MCF 10A (cell line): Measurements from ENCODE around the gene HS2ST1. TPM values are rescaled to one million over a fixed set of nuclear protein-coding genes. Genes with fewer than 3 reads are reported as not detected.

Experiments
- BruUV-seq: library from RNA; stranded (reverse); fragments of 400-500 nt; replicated peaks from 2 replicates; lab custom pipeline; 2021; lab: Mats Ljungman, UMichigan
- CTCF ChIA-PET: fragments of 300-600 bp; sonication (Branson Sonifier 250); formaldehyde crosslinking; extraction: SDS; loops from one replicate; lab custom pipeline; 2021; ENCODE audit warnings: antibody characterized with exemption, inconsistent platforms; lab: Yijun Ruan, JAX
- POLR2A ChIA-PET: fragments of 300-600, 350-650 bp; sonication (Branson Sonifier 250); formaldehyde crosslinking; extraction: SDS; loops from one replicate; lab custom pipeline; 2020; ENCODE audit warnings: antibody characterized with exemption, inconsistent platforms; lab: Yijun Ruan, JAX
- DNase-seq: peaks from one replicate; pipeline ENCODE4 v3.0.0-alpha.2; 2018; ENCODE audit not compliant: unreplicated experiment
- H3K27ac Mint-ChIP-seq: one replicate; pipeline ENCODE4 v1.8.0; 2022; ENCODE audit warnings: mild to moderate bottlenecking, low read depth, mixed read lengths; ENCODE audit not compliant: unreplicated experiment
- H3K27me3 Mint-ChIP-seq: one replicate; pipeline ENCODE4 v1.8.0; 2022; ENCODE audit warnings: mixed read lengths; ENCODE audit not compliant: insufficient read depth, unreplicated experiment
- H3K36me3 Mint-ChIP-seq: one replicate; pipeline ENCODE4 v1.8.0; 2022; ENCODE audit warnings: mild to moderate bottlenecking, moderate library complexity, mixed read lengths; ENCODE audit not compliant: insufficient read depth, unreplicated experiment
- H3K4me1 Mint-ChIP-seq: one replicate; pipeline ENCODE4 v1.8.0; 2022; ENCODE audit warnings: mixed read lengths; ENCODE audit not compliant: insufficient read depth, unreplicated experiment
- H3K4me3 Mint-ChIP-seq: one replicate; pipeline ENCODE4 v1.8.0; 2022; ENCODE audit warnings: mild to moderate bottlenecking, moderate library complexity, mixed read lengths; ENCODE audit not compliant: unreplicated experiment
- H3K9me3 Mint-ChIP-seq: one replicate; pipeline ENCODE4 v1.8.0; 2022; ENCODE audit warnings: mixed read lengths; ENCODE audit not compliant: unreplicated experiment
- CTCF ChIP-seq: fragments of 200-600 bp; IDR thresholded peaks from one replicate; pipeline ENCODE4 v1.8.0; 2022; ENCODE audit warnings: antibody characterized with exemption, mild to moderate bottlenecking; ENCODE audit not compliant: unreplicated experiment
- intact Hi-C: fragments of 100-400 bp; cut with micrococcal nuclease; formaldehyde crosslinking; loops from 2 replicates; pipeline ENCODE4 v1.14.1; 2022
- total RNA-seq: library from RNA; stranded (reverse); gene quantifications from 2 replicates; pipeline ENCODE4 v1.2.3, GENCODE V29; 2022

HS2ST1 gene
- total RNA-seq, 1 experiment from 2014 or later, result 20.4 TPM

DNA sequence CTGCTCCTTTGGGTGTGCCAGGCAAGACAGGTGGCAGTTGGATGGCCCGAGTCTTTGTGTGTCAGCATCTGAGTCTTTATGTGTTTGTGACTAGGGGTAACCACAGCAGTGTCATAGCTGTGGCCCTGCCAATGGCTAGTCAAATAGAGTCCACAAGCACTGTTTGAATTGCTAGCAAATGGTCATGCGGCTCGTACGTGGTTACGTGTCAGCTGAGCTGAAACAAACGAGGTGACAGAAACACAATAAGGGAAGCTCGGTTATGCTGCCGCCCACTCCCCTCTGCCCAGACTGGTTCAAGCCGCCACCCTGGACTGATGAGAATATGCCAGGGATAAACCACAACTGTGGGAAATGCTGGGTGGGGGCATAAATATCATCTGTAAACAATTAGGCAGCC, 239.9 kb downstream of the HS2ST1 start:
- BruUV-seq, result no TSS peak
- H3K27ac Mint-ChIP-seq, result no peak overlapping the region

GRCh38 chr1:87155170-87155569, 240.7 kb downstream of the HS2ST1 start:
- DNase-seq, result no peak
- intact Hi-C loops, result no loop called here
- CTCF ChIA-PET, result interaction anchor here (0.6 kb wide), 1 partner anchor 1897 kb away, joined by 4 read pairs; no protein-coding TSS in a partner anchor
- no peak overlapping the region for H3K27ac Mint-ChIP-seq
- no peaks in the 10 kb centered on the region for H3K9me3 Mint-ChIP-seq
- no peak for TF ChIP-seq CTCF
- no peaks in the 10 kb centered on the region for H3K4me1 Mint-ChIP-seq
- H3K4me3 Mint-ChIP-seq, result no peak overlapping the region
- H3K36me3 Mint-ChIP-seq, result no peaks in the 10 kb centered on the region
- POLR2A ChIA-PET, result no interaction called here
- H3K27me3 Mint-ChIP-seq, result no peaks in the 10 kb centered on the region
- BruUV-seq, result no TSS peak

More for the DNA sequence above, 239.9 kb downstream of the HS2ST1 start:
- no peak for DNase-seq
- CTCF ChIA-PET, result interaction anchor here (0.6 kb wide), 1 partner anchor 1896 kb away, joined by 4 read pairs; no protein-coding TSS in a partner anchor
- intact Hi-C loops, result loop anchor here (1.0 to 5.0 kb wide), 2 partner anchors 25 to 58 kb away; no protein-coding TSS in a partner anchor
- no peaks in the 10 kb centered on the region for H3K9me3 Mint-ChIP-seq
- no peak for TF ChIP-seq CTCF
- no peak overlapping the region for H3K4me3 Mint-ChIP-seq
- POLR2A ChIA-PET, result no interaction called here
- H3K27me3 Mint-ChIP-seq, result no peaks in the 10 kb centered on the region
- H3K4me1 Mint-ChIP-seq, result peaks cover 4% of the 10 kb centered on the region
- no peaks in the 10 kb centered on the region for H3K36me3 Mint-ChIP-seq

DNA sequence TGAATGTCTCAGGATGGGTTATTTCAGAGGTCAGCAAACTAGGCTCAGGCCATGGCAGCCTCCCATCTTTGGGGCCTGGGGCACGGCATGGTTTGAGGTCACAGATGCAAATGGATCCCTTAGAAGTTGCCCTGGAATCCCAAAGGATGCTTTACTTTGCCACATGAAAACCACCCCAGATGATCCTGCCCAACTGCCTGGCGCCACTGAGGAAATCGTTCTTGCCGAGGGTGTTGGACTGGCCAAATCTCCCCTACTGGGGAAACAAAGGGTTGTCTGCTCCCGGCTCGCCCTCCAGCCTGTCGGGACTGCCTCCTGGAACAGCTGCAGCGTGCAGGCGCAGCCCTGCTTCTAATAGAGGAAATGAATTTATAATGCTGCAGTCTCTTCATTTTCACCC, 241.2 kb downstream of the HS2ST1 start:
- no peaks in the 10 kb centered on the region for H3K4me1 Mint-ChIP-seq
- CTCF ChIA-PET, result no interaction called here
- H3K4me3 Mint-ChIP-seq, result no peak overlapping the region
- no peak overlapping the region for H3K27ac Mint-ChIP-seq
- POLR2A ChIA-PET, result no interaction called here
- intact Hi-C loops, result no loop called here
- TF ChIP-seq CTCF, result no peak
- H3K9me3 Mint-ChIP-seq, result no peaks in the 10 kb centered on the region
- DNase-seq, result no peak
- BruUV-seq, result no TSS peak
- H3K27me3 Mint-ChIP-seq, result no peaks in the 10 kb centered on the region
- no peaks in the 10 kb centered on the region for H3K36me3 Mint-ChIP-seq

DNA sequence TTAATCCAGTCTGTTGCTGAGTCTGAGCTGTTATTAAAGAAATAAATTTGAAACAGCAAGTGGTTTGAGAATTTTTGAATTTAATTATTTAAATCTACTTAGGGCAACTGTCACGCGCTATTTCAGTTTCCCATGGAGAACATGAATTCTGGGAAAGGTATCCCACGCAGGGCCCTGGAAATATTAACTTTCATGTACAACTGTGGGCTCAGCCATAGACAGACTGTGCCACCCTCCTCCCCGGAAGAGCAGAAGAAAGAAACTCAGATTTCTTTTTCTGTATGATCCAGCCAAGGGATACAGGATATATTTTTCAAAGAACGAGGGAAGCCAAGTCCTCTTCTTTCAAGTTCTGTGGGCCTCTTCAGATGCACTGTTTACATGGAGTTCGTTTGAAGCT, 241.7 kb downstream of the HS2ST1 start:
- no peak for DNase-seq
- intact Hi-C loops, result no loop called here
- Mint-ChIP-seq H3K27me3 (no peaks in the 10 kb centered on the region), H3K4me3 (no peak overlapping the region), H3K4me1 (no peaks in the 10 kb centered on the region), H3K36me3 (no peaks in the 10 kb centered on the region), H3K9me3 (no peaks in the 10 kb centered on the region), H3K27ac (no peak overlapping the region)
- TF ChIP-seq CTCF, result no peak
- BruUV-seq, result no TSS peak
- ChIA-PET CTCF (no interaction called here), POLR2A (no interaction called here)
